Activated T-helper 1 cell treated with anti-CD3 and anti-CD28 coated beads, Interleukin-12 subunit alpha, Interleukin-12 subunit beta, Interleukin-2, Interleukin-4 antibody, amounts not matched to agents 30 ng/mL and 10 ng/mL and 1 ng/mL, durations not matched to agents 14 hours and 24 hours and 36 hours (primary cell): Measurements from ENCODE around the gene ADAP1. TPM values are rescaled to one million over a fixed set of nuclear protein-coding genes. Genes with fewer than 3 reads are reported as not detected.

Source experiments
- DNase-seq: peaks from one replicate; pipeline ENCODE4 v3.0.0; 2021; ENCODE audit warnings: low spot score
- H3K27ac Mint-ChIP-seq: one replicate; pipeline ENCODE4 v1.8.0; 2021; ENCODE audit warnings: mild to moderate bottlenecking, mixed read lengths
- H3K27me3 Mint-ChIP-seq: one replicate; pipeline ENCODE4 v1.8.0; 2022; ENCODE audit warnings: mild to moderate bottlenecking, moderate library complexity, mixed read lengths; ENCODE audit not compliant: insufficient read depth
- H3K36me3 Mint-ChIP-seq: one replicate; pipeline ENCODE4 v1.8.0; 2021; ENCODE audit warnings: low read depth, mixed read lengths
- H3K4me1 Mint-ChIP-seq: one replicate; pipeline ENCODE4 v1.8.0; 2021; ENCODE audit warnings: low read depth, mixed read lengths
- H3K4me3 Mint-ChIP-seq: one replicate; pipeline ENCODE4 v1.8.0; 2021; ENCODE audit warnings: mild to moderate bottlenecking, moderate library complexity, mixed read lengths
- H3K9me3 Mint-ChIP-seq: one replicate; pipeline ENCODE4 v1.8.0; 2021; ENCODE audit warnings: mixed read lengths
- intact Hi-C: fragments of 100-400 bp; cut with micrococcal nuclease; formaldehyde crosslinking; loops from one replicate; pipeline ENCODE4 v1.15.1; 2024
- total RNA-seq: library from RNA; stranded (reverse); gene quantifications from 2 replicates; pipeline ENCODE4 v1.2.3, GENCODE V29; 2022

ADAP1 gene
- total RNA-seq, 1 donor from 2014 or later: 80.9 TPM

DNA sequence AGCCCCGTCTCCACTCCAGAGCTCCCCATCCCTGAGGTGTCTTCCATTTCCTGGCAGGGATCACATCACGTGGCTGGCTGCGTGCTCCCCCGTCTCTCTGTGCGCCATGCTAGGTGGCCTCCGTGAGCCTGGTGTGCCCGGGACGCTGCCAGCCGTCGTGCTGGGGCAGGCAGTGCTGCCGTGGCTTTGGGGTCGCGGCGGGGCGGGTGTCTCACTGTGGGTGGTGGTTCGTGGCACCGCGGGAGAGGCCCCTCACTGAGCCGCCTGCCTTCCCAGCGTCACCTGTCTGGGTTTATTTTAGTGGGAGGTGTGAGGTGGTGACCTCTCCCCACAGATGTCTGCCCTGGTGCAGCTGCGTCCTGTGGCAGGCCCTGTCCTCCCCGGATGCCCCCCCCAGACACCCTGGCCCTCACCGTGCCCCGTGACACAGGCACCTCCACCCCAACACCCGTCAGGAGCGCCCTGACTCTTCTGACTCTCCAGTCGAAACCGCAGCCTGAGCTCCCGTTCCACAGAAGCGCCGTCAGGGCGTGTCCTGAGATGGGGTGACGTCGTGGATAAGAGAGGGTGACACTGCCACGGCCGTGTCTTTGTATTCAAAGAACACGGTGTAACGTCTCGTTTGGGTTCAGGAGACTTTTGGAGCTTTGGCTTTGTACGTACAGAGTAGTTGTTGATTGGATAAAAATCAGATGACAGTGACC lies 60.2 kb downstream of the ADAP1 start:
- intact Hi-C loops: no loop called here
- Mint-ChIP-seq H3K4me1 (peaks cover 5% of the 10 kb centered on the region), H3K36me3 (peaks cover 40% of the 10 kb centered on the region), H3K27me3 (no peaks in the 10 kb centered on the region), H3K4me3 (no peak overlapping the region), H3K9me3 (no peaks in the 10 kb centered on the region), H3K27ac (no peak overlapping the region)
- DNase-seq: no peak

DNA sequence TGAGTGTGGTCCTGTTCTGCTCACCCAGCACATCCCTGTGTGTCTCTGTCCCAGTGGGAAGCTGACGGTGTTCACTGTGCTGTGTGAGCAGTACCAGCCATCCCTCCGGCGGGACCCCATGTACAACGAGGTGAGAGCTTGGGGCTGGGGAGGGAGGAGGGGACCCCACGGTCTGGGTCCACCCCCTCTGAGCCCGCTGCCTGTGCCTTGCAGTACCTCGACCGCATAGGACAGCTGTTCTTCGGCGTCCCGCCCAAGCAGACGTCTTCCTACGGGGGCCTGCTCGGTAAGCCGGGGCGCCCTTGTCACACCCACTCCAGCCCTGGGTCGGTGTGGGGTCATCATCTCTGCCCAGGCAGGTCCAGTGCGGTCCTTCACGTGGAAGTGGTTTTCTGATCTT lies 60.8 kb downstream of the ADAP1 start:
- Mint-ChIP-seq H3K4me3 (no peak overlapping the region), H3K36me3 (peaks cover 41% of the 10 kb centered on the region), H3K27me3 (no peaks in the 10 kb centered on the region), H3K4me1 (peaks cover 5% of the 10 kb centered on the region), H3K27ac (no peak overlapping the region), H3K9me3 (no peaks in the 10 kb centered on the region)
- no peak for DNase-seq
- intact Hi-C loops: no loop called here

GRCh38 chr7:892648-893593 lies 61.6 kb downstream of the ADAP1 start:
- Mint-ChIP-seq H3K36me3 (peaks cover 44% of the 10 kb centered on the region), H3K4me3 (no peak overlapping the region)

GRCh38 chr7:891805-892204 lies 62.7 kb downstream of the ADAP1 start:
- H3K4me1 Mint-ChIP-seq: peaks cover 5% of the 10 kb centered on the region
- intact Hi-C loops: no loop called here
- H3K9me3 Mint-ChIP-seq: no peaks in the 10 kb centered on the region
- DNase-seq: no peak
- no peak overlapping the region for H3K4me3 Mint-ChIP-seq
- H3K36me3 Mint-ChIP-seq: peaks cover 44% of the 10 kb centered on the region
- no peak overlapping the region for H3K27ac Mint-ChIP-seq
- no peaks in the 10 kb centered on the region for H3K27me3 Mint-ChIP-seq

More at GRCh38 chr7:892648-893593, 61.6 kb downstream of the ADAP1 start:
- Mint-ChIP-seq H3K27me3 (no peaks in the 10 kb centered on the region), H3K9me3 (no peaks in the 10 kb centered on the region), H3K4me1 (peaks cover 5% of the 10 kb centered on the region), H3K27ac (no peak overlapping the region)
- DNase-seq: no peak
- intact Hi-C loops: no loop called here

DNA sequence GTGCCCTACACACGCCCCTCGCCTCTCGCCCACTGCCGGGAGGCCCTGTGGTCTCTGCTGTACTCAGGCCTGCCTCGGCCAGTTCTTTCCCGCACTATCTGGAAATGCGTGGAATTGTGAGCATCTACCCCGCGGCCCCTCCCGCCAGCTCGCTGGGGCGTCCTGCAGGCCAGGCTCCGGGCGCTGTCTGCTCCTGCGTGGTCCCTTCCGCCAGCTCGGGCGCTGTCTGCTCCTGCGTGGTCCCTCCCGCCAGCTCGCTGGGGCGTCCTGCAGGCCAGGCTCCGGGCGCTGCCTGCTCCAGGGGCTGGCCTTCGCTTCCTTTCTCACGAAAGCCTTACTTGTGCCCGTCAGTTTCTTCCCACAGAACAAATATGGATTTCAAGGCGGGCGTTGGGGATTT lies 63.2 kb downstream of the ADAP1 start:
- peaks cover 5% of the 10 kb centered on the region for H3K4me1 Mint-ChIP-seq
- DNase-seq: no peak
- no peak overlapping the region for H3K27ac Mint-ChIP-seq
- H3K27me3 Mint-ChIP-seq: no peaks in the 10 kb centered on the region
- H3K36me3 Mint-ChIP-seq: peaks cover 43% of the 10 kb centered on the region
- intact Hi-C loops: no loop called here
- H3K9me3 Mint-ChIP-seq: no peaks in the 10 kb centered on the region
- H3K4me3 Mint-ChIP-seq: no peak overlapping the region

- intact Hi-C loops: no loop called here
- peaks cover 39% of the 10 kb centered on the region for H3K36me3 Mint-ChIP-seq
- H3K9me3 Mint-ChIP-seq: no peaks in the 10 kb centered on the region
- H3K4me1 Mint-ChIP-seq: peaks cover 5% of the 10 kb centered on the region
- no peak overlapping the region for H3K27ac Mint-ChIP-seq
- DNase-seq: no peak
- no peak overlapping the region for H3K4me3 Mint-ChIP-seq
- H3K27me3 Mint-ChIP-seq: no peaks in the 10 kb centered on the region
Measured at GRCh38 chr7:890868-891267, 63.6 kb downstream of the ADAP1 start.

DNA sequence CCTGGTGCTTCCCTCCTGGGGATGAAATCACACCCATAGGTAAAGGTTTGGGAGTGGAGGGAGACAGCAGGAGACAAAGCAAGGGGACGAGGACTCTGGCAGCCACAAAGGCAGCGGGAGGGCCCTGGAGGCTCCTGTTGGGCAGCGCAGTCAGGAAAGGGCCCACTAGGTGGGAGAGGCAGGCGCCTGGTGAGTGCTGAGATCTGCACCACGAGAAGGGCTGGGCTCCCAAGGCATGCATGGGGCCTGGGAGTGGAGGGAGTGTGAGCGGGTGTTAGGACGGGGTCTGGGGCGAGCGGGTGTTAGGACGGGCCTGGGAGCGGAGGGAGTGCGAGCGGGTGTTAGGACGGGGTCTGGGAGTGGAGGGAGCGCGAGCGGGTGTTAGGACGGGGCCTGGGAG lies 65.1 kb downstream of the ADAP1 start:
- Mint-ChIP-seq H3K36me3 (peaks cover 31% of the 10 kb centered on the region), H3K4me3 (no peak overlapping the region), H3K9me3 (no peaks in the 10 kb centered on the region), H3K27me3 (no peaks in the 10 kb centered on the region), H3K27ac (no peak overlapping the region), H3K4me1 (peaks cover 5% of the 10 kb centered on the region)
- no peak for DNase-seq
- intact Hi-C loops: no loop called here

DNA sequence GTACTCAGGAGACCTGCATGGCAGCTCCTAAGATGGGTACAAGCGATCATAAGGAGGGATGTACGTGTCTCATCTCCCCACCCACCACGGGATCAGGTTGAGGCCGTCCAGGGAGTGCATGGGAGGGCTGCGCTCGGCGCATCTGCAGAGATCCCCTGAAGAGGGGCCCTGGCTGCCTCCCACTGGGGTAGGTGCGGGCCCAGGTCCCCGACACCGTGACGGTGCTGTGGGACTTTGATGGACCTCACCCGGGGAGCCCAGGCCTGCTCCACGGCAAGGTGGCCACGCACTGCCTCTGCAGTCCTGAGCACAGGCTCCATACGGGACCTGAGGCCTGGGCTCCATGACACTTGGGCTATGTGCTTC lies 65.5 kb downstream of the ADAP1 start:
- H3K27me3 Mint-ChIP-seq: no peaks in the 10 kb centered on the region
- H3K4me3 Mint-ChIP-seq: no peak overlapping the region
- peaks cover 31% of the 10 kb centered on the region for H3K36me3 Mint-ChIP-seq
- no peak for DNase-seq
- no peaks in the 10 kb centered on the region for H3K9me3 Mint-ChIP-seq
- no peak overlapping the region for H3K27ac Mint-ChIP-seq
- intact Hi-C loops: no loop called here
- H3K4me1 Mint-ChIP-seq: peaks cover 5% of the 10 kb centered on the region

DNA sequence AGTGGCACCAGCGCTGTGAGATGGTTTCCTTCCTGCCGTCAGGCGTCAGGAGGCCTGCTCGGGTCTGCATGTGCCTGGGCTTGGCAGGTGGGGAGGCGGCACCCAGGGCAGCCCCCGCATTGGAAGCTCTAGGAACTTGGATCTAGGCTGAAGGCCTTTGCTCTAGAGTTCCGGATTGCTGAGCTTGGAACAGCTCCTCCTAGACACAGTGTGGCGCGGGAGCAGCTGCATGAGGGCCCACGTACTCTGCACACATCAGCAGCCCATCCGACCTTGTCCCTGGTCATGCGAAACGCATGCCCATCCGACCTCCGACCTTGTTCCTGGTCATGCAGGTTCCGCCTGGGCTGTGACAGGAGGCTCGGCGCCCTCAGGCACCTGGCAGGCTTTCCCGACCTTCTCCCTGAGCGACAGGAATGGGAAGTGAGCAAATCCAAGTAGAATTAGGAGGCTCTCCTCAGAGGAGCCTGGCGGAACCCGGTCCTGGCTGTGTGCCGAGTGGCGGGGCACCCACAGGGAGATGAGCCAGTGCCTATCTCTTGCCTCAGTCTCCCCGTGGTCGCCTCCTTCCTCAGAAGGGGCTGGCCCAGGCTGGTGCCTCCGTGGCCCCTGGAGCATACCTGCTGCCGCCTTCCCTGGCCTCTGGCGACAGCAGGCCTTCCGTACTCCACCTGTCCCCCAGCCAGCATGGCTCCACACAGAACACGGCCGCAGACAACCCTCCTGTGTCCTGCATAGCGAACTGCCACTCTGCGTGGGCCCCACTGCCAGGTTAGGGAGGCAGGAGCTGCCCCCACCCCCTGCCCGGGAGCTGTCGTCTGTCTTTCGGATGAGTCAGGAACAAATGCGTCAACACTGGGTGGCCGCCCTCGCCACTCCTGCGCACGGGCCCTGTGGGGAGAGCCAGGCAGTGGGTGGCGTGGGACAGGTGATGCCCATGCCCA lies 66.1 kb downstream of the ADAP1 start:
- Mint-ChIP-seq H3K4me3 (no peak overlapping the region), H3K36me3 (peaks cover 28% of the 10 kb centered on the region), H3K27ac (no peak overlapping the region), H3K4me1 (peaks cover 5% of the 10 kb centered on the region), H3K27me3 (no peaks in the 10 kb centered on the region), H3K9me3 (no peaks in the 10 kb centered on the region)
- intact Hi-C loops: no loop called here
- DNase-seq: no peak

DNA sequence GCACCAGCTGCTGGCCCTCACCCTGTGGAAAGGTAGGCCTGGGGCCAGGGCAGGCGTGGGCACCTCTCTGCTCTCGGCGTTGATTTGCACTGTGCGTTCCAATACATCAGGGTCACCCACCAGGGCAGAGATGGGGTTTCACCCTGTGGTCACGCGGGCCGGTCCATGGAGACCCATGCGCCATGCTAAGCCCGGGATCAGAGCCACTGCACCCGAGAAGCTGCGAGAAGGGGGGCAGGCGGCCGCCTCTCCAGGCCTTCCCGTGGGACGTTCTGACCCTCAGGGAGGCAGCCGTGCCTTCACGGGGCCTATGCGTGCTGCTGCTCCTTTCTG lies 67.0 kb downstream of the ADAP1 start:
- Mint-ChIP-seq H3K27ac (no peak overlapping the region), H3K36me3 (peaks cover 19% of the 10 kb centered on the region), H3K4me1 (peaks cover 4% of the 10 kb centered on the region), H3K9me3 (no peaks in the 10 kb centered on the region), H3K4me3 (no peak overlapping the region), H3K27me3 (no peaks in the 10 kb centered on the region)
- intact Hi-C loops: no loop called here
- DNase-seq: no peak

- no peaks in the 10 kb centered on the region for H3K4me1 Mint-ChIP-seq
- no peaks in the 10 kb centered on the region for H3K9me3 Mint-ChIP-seq
- H3K4me3 Mint-ChIP-seq: no peak overlapping the region
- DNase-seq: no peak
- H3K27me3 Mint-ChIP-seq: no peaks in the 10 kb centered on the region
- H3K27ac Mint-ChIP-seq: no peak overlapping the region
- intact Hi-C loops: no loop called here
- peaks cover 19% of the 10 kb centered on the region for H3K36me3 Mint-ChIP-seq
Measured at GRCh38 chr7:886626-887487, 67.6 kb downstream of the ADAP1 start.
